ENCODE measurements around the gene SDSL.

DNA sequence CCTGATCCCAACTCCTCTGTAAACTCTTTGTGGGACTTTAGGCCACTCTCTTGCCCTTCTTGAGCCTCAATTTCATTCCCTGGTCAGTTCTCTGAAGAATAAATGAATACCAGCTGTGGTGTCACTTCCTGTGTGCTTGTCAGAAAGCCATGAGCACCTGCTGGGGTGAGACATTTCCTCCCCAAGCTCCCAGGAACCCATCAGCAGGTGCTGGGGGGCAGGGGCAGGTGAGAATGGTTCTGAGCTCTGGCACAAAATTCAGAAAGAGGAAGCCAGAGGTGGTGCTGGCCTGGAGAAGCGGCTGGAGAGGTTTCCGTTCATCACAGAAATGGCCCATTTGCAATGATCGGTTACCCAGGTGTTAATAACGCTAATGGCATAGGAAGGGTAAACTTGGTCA, 34.6 kb downstream of the SDSL start:
- TF ChIP-seq, protein P1, sequence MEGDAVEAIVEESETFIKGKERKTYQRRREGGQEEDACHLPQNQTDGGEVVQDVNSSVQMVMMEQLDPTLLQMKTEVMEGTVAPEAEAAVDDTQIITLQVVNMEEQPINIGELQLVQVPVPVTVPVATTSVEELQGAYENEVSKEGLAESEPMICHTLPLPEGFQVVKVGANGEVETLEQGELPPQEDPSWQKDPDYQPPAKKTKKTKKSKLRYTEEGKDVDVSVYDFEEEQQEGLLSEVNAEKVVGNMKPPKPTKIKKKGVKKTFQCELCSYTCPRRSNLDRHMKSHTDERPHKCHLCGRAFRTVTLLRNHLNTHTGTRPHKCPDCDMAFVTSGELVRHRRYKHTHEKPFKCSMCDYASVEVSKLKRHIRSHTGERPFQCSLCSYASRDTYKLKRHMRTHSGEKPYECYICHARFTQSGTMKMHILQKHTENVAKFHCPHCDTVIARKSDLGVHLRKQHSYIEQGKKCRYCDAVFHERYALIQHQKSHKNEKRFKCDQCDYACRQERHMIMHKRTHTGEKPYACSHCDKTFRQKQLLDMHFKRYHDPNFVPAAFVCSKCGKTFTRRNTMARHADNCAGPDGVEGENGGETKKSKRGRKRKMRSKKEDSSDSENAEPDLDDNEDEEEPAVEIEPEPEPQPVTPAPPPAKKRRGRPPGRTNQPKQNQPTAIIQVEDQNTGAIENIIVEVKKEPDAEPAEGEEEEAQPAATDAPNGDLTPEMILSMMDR (IDR thresholded peaks at IDR 0.05), result no peak
- no peak for TF ChIP-seq POLR2A (IDR thresholded peaks at IDR 0.05)
